Measurements from ENCODE around the gene HOMER2.

Gene HOMER2

DNA sequence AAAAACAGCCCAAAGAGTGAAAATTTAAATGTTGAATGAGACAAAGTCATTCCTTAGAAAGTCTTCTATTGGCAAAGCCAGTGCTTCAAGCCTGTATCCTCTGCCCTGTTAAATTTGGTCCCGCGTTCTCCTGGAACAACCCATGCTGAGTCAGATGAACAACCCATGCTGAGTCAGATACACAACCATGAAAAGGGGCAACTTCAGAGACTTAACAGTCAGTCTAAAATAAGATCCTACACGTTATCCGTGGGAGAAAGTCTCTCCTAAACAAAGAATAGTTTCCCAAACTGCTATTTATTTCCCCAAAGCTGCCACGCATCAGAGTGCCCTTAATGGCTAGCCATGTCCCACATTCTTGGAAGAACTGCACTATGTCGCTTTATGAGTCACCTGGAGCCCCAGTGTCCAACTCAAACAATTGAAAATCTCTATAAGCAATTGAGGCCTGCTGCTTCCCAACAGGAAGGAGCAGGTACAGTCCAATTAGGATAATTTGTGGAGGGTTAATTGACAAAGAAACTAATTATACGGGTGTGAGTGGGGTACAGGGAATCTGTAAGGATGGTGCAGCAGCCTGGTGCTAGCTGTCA is 77.0 kb downstream of the HOMER2 start:
- no peak overlapping the region for H3K27ac ChIP-seq (ENCODE audit: low read depth, low read length)
- no peaks in the 10 kb centered on the region for H3K9me3 ChIP-seq (ENCODE audit: control insufficient read depth, insufficient read depth, low read length)
- H3F3A ChIP-seq (ENCODE audit: control insufficient read depth, insufficient read depth) = no peaks in the 10 kb centered on the region
- H3K27me3 ChIP-seq (ENCODE audit: control insufficient read depth, low read length) = peaks cover 2% of the 10 kb centered on the region
- no peak overlapping the region for H3K4me2 ChIP-seq (ENCODE audit: low read length)
- H4K20me1 ChIP-seq (ENCODE audit: control insufficient read depth, insufficient read depth, low read depth, low read length) = no peaks in the 10 kb centered on the region
- H3K4me3 ChIP-seq (ENCODE audit: low read length) = no peak overlapping the region
- H3K79me2 ChIP-seq (ENCODE audit: control insufficient read depth, low read length) = no peaks in the 10 kb centered on the region
- H3K9me2 ChIP-seq (replicated peaks; ENCODE audit: control insufficient read depth, low read length) = no peaks in the 10 kb centered on the region
- peaks cover 10% of the 10 kb centered on the region for H3K4me1 ChIP-seq (ENCODE audit: control insufficient read depth, low read length)
- H3K36me3 ChIP-seq (ENCODE audit: control insufficient read depth, low read length) = no peaks in the 10 kb centered on the region
- TF ChIP-seq, protein P1, sequence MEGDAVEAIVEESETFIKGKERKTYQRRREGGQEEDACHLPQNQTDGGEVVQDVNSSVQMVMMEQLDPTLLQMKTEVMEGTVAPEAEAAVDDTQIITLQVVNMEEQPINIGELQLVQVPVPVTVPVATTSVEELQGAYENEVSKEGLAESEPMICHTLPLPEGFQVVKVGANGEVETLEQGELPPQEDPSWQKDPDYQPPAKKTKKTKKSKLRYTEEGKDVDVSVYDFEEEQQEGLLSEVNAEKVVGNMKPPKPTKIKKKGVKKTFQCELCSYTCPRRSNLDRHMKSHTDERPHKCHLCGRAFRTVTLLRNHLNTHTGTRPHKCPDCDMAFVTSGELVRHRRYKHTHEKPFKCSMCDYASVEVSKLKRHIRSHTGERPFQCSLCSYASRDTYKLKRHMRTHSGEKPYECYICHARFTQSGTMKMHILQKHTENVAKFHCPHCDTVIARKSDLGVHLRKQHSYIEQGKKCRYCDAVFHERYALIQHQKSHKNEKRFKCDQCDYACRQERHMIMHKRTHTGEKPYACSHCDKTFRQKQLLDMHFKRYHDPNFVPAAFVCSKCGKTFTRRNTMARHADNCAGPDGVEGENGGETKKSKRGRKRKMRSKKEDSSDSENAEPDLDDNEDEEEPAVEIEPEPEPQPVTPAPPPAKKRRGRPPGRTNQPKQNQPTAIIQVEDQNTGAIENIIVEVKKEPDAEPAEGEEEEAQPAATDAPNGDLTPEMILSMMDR (IDR thresholded peaks at IDR 0.05; ENCODE audit: low read depth, low read length, poor library complexity, severe bottlenecking) = no peak
- no peak for TF ChIP-seq EZH2phosphoT487 (IDR thresholded peaks at IDR 0.05; ENCODE audit: borderline replicate concordance, low read length)

DNA sequence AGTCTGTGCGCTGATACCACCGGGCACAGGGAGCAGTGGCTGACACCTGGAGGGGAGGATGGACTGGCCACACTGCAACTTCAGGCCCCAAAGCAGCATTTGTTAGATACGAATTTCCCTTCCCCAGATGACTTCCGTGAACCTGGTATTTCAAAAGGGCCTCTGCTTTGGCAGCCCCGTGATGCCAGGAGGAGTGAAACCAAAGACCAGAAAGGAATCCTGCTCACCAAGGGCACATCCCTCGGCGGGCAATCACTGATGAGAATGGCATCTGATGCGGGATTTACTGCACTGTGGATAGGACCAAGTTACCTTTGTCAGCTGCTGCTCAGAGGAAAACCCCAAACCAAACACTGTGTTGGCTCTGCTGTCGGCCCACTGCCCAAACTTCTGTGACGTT is 77.6 kb downstream of the HOMER2 start:
- Histone ChIP-seq H3K9me2 (replicated peaks; ENCODE audit: control insufficient read depth, low read length) (no peaks in the 10 kb centered on the region), H3K4me1 (ENCODE audit: control insufficient read depth, low read length) (peaks cover 10% of the 10 kb centered on the region), H3K36me3 (ENCODE audit: control insufficient read depth, low read length) (no peaks in the 10 kb centered on the region), H3K4me3 (ENCODE audit: low read length) (no peak overlapping the region), H3F3A (ENCODE audit: control insufficient read depth, insufficient read depth) (no peaks in the 10 kb centered on the region), H4K20me1 (ENCODE audit: control insufficient read depth, insufficient read depth, low read depth, low read length) (no peaks in the 10 kb centered on the region), H3K4me2 (ENCODE audit: low read length) (no peak overlapping the region), H3K27ac (ENCODE audit: low read depth, low read length) (no peak overlapping the region), H3K27me3 (ENCODE audit: control insufficient read depth, low read length) (peaks cover 2% of the 10 kb centered on the region), H3K79me2 (ENCODE audit: control insufficient read depth, low read length) (no peaks in the 10 kb centered on the region), H3K9me3 (ENCODE audit: control insufficient read depth, insufficient read depth, low read length) (no peaks in the 10 kb centered on the region)
- TF ChIP-seq EZH2phosphoT487 (IDR thresholded peaks at IDR 0.05; ENCODE audit: borderline replicate concordance, low read length) = no peak
- TF ChIP-seq, protein P1 (IDR thresholded peaks at IDR 0.05; ENCODE audit: low read depth, low read length, poor library complexity, severe bottlenecking) = no peak

DNA sequence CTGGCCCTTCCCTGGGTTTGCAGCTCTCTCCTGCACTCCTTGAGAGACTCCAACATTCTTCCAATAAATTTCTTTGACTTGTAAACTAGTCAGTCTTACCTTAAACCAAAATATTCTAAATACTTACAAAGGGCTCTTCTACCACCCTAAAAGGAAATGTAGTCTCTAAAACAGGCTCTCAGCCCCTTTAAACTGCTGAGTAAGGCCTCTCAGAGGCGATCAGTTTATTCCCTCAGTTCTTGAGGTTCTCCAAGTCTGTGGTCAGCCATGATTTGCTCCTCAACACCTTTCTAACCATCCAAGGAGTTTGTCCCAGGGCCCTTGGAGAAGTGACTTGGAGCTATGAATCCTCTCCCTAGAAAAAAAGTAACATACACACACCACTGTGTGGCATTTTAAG is 78.3 kb downstream of the HOMER2 start:
- Histone ChIP-seq H3K4me1 (ENCODE audit: control insufficient read depth, low read length) (peaks cover 10% of the 10 kb centered on the region), H3K36me3 (ENCODE audit: control insufficient read depth, low read length) (no peaks in the 10 kb centered on the region), H3K4me3 (ENCODE audit: low read length) (no peak overlapping the region), H3K9me3 (ENCODE audit: control insufficient read depth, insufficient read depth, low read length) (no peaks in the 10 kb centered on the region), H3F3A (ENCODE audit: control insufficient read depth, insufficient read depth) (no peaks in the 10 kb centered on the region), H4K20me1 (ENCODE audit: control insufficient read depth, insufficient read depth, low read depth, low read length) (no peaks in the 10 kb centered on the region), H3K79me2 (ENCODE audit: control insufficient read depth, low read length) (no peaks in the 10 kb centered on the region), H3K27me3 (ENCODE audit: control insufficient read depth, low read length) (peaks cover 2% of the 10 kb centered on the region), H3K4me2 (ENCODE audit: low read length) (no peak overlapping the region), H3K27ac (ENCODE audit: low read depth, low read length) (no peak overlapping the region), H3K9me2 (replicated peaks; ENCODE audit: control insufficient read depth, low read length) (no peaks in the 10 kb centered on the region)
- no peak for TF ChIP-seq EZH2phosphoT487 (IDR thresholded peaks at IDR 0.05; ENCODE audit: borderline replicate concordance, low read length)
- TF ChIP-seq, protein P1 (IDR thresholded peaks at IDR 0.05; ENCODE audit: low read depth, low read length, poor library complexity, severe bottlenecking) = no peak
